ENCODE data around the gene COL19A1.

The COL19A1 gene

DNA sequence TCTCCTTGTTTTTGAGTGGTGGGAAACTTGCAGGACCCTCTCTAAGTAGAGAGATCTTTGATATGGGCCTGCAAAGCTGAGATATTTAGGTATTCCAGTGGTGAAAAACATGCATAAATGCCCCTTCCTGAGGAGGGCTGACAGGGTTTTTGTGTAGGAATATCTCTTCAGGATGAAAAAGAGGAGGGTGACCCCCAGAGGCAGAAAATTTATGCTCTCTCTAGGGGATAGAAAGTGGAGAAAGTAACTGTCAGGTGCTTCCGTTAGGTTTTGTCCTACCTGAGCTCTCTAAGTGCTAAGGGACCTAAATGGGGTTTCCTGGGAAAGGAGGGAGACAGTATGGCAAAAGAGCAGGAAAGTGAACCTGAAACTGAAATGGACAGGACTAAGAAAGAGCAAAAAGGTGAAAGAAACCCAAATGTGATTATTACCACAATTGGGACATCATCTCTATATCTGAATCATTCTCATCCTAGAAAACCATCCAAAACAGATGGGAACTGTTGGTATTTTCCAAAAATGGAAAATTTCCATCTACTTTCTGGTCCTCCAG is 2.0 kb downstream of the COL19A1 start:
- peaks cover 64% of the 10 kb centered on the region for H3K27me3 Mint-ChIP-seq (ENCODE audit: low read depth)
- TF ChIP-seq, protein P1, sequence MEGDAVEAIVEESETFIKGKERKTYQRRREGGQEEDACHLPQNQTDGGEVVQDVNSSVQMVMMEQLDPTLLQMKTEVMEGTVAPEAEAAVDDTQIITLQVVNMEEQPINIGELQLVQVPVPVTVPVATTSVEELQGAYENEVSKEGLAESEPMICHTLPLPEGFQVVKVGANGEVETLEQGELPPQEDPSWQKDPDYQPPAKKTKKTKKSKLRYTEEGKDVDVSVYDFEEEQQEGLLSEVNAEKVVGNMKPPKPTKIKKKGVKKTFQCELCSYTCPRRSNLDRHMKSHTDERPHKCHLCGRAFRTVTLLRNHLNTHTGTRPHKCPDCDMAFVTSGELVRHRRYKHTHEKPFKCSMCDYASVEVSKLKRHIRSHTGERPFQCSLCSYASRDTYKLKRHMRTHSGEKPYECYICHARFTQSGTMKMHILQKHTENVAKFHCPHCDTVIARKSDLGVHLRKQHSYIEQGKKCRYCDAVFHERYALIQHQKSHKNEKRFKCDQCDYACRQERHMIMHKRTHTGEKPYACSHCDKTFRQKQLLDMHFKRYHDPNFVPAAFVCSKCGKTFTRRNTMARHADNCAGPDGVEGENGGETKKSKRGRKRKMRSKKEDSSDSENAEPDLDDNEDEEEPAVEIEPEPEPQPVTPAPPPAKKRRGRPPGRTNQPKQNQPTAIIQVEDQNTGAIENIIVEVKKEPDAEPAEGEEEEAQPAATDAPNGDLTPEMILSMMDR (IDR thresholded peaks at IDR 0.05; ENCODE audit: unreplicated experiment in 3 of 3), result no peak
- peak overlapping the region; percentile 78 to 85 (median 80) for H3K4me3 Mint-ChIP-seq
- no peak overlapping the region for H3K27ac Mint-ChIP-seq
- H3K4me1 Mint-ChIP-seq, result peaks cover 34% of the 10 kb centered on the region
- H3K36me3 Mint-ChIP-seq (ENCODE audit: low read depth), result no peaks in the 10 kb centered on the region
- H3K9me3 Mint-ChIP-seq, result no peaks in the 10 kb centered on the region

DNA sequence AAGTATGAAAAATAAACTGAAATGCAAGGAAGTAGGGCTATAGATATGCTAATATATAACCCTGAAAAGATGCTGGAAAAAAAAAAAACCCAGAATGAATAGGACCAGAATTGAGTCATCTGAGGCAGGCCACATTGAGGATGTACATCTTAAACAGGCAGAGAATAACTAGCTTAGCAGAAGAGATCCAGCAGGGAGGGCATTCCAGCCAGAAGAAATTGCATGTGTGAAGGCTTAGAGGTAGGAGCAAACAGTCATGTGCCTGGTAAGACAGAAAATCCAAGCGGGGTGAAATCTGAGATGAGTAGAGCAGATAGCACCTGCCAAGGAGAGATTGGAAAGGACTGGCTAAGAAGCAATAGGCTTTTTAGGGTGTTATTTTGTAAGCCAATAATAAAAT is 2.6 kb downstream of the COL19A1 start:
- peaks cover 4% of the 10 kb centered on the region for H3K36me3 Mint-ChIP-seq (ENCODE audit: low read depth)
- no peak overlapping the region for H3K4me3 Mint-ChIP-seq
- H3K9me3 Mint-ChIP-seq, result no peaks in the 10 kb centered on the region
- no peak overlapping the region for H3K27ac Mint-ChIP-seq
- TF ChIP-seq, protein P1 (IDR thresholded peaks at IDR 0.05; ENCODE audit: unreplicated experiment in 3 of 3), result no peak
- peaks cover 34% of the 10 kb centered on the region for H3K4me1 Mint-ChIP-seq
- H3K27me3 Mint-ChIP-seq (ENCODE audit: low read depth), result peaks cover 60% of the 10 kb centered on the region

DNA sequence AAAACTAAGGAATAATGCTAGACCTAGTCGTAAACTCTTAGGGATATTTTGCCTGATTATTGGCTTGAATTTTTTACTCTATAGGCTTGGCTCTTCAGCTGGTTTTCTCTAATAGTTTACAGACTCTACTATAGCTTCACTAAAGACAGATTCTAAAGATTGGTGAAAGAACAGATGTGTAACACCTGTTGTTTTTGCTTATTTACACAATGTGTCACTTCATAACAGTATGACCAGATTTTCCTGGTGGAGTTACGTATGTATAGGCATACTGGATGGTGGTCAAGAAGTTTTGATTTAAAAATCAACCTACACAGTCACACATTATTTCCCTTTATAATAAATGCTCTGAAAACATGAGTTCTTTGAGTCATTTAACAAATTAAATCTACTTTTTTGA is 4.8 kb downstream of the COL19A1 start:
- TF ChIP-seq, protein P1 (IDR thresholded peaks at IDR 0.05; ENCODE audit: unreplicated experiment in 3 of 3), result no peak
- H3K27ac Mint-ChIP-seq, result no peak overlapping the region
- no peaks in the 10 kb centered on the region for H3K9me3 Mint-ChIP-seq
- no peak overlapping the region for H3K4me3 Mint-ChIP-seq
- peaks cover 27% of the 10 kb centered on the region for H3K4me1 Mint-ChIP-seq
- peaks cover 47% of the 10 kb centered on the region for H3K27me3 Mint-ChIP-seq (ENCODE audit: low read depth)
- peaks cover 5% of the 10 kb centered on the region for H3K36me3 Mint-ChIP-seq (ENCODE audit: low read depth)

DNA sequence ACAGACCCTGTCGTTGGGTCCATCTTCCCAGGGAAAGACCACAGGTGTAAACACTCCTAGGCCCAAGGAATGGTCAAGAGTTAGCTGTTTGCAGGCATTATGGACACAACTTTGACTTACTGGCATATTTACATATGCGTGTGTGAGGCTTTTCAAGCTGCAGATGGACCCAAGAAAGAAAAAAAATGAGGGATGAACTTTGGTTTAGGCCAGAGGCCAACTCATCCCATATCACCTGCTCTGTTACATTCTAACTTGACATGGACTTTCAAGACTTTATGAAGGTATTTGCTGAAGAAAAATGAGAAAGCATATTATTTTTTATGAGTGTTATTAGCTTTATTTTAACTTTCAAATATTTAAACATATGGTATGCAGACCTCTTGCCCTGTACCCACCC is 6.9 kb downstream of the COL19A1 start:
- peaks cover 12% of the 10 kb centered on the region for H3K4me1 Mint-ChIP-seq
- H3K9me3 Mint-ChIP-seq, result no peaks in the 10 kb centered on the region
- H3K27ac Mint-ChIP-seq, result no peak overlapping the region
- H3K36me3 Mint-ChIP-seq (ENCODE audit: low read depth), result peaks cover 5% of the 10 kb centered on the region
- TF ChIP-seq, protein P1 (IDR thresholded peaks at IDR 0.05; ENCODE audit: unreplicated experiment in 3 of 3), result no peak
- H3K4me3 Mint-ChIP-seq, result no peak overlapping the region
- peaks cover 29% of the 10 kb centered on the region for H3K27me3 Mint-ChIP-seq (ENCODE audit: low read depth)

DNA sequence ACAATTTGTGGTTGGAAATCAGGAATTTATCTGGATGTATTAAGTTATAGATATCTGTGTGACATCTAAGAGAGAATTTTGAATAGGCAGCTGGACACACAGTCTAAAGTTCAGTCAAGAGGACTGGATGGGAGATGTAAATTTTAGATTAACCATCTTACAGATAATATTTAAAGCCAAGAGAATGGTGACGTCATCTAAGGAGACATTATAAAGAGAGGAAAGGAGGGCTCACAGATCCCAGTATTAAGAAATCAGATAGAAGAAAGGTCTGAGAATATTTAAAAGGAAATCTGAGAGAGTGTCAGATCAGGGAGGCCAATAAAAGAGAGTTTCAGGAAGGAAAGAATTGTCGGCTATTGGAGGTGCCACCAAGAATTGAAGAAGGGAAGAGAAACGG is 9.4 kb downstream of the COL19A1 start:
- peaks cover 6% of the 10 kb centered on the region for H3K27me3 Mint-ChIP-seq (ENCODE audit: low read depth)
- TF ChIP-seq, protein P1 (IDR thresholded peaks at IDR 0.05; ENCODE audit: unreplicated experiment in 3 of 3), result no peak
- peaks cover 4% of the 10 kb centered on the region for H3K4me1 Mint-ChIP-seq
- H3K27ac Mint-ChIP-seq, result no peak overlapping the region
- no peaks in the 10 kb centered on the region for H3K9me3 Mint-ChIP-seq
- no peak overlapping the region for H3K4me3 Mint-ChIP-seq
- peaks cover 5% of the 10 kb centered on the region for H3K36me3 Mint-ChIP-seq (ENCODE audit: low read depth)

DNA sequence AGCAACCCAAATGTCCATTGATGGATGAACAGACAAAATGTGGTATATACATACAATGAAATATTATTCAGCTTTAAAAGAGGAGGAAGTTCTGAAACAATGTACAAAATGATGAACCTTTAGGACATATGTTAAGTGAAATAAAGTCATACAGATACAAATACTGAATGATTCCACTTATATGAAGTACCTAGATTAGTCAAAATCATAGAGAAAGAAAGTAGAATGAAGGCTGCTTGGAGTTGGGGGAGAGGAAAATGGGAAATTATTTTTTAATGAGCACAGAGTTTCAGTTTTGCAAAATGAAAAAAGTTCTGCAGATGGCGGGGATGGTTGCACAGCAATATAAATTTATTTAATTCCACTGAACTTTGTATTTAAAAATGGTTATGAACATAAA is 12.4 kb downstream of the COL19A1 start:
- H3K9me3 Mint-ChIP-seq, result no peaks in the 10 kb centered on the region
- no peak overlapping the region for H3K27ac Mint-ChIP-seq
- TF ChIP-seq, protein P1 (IDR thresholded peaks at IDR 0.05; ENCODE audit: unreplicated experiment in 3 of 3), result no peak
- H3K36me3 Mint-ChIP-seq (ENCODE audit: low read depth), result peaks cover 2% of the 10 kb centered on the region
- H3K27me3 Mint-ChIP-seq (ENCODE audit: low read depth), result peaks cover 4% of the 10 kb centered on the region
- no peak overlapping the region for H3K4me3 Mint-ChIP-seq
- no peaks in the 10 kb centered on the region for H3K4me1 Mint-ChIP-seq
